Endothelial cell of umbilical vein (primary cell): ENCODE data around the gene MOCOS. TPM values are rescaled to one million over a fixed set of nuclear protein-coding genes. Genes with fewer than 3 reads are reported as not detected.

Experiments
- BruUV-seq: library from RNA; stranded (reverse); fragments of 400-500 nt; replicated peaks from 2 replicates; lab custom pipeline; 2021; lab: Mats Ljungman, UMichigan
- CTCF ChIA-PET: fragments of 300-600, 350-600 bp; sonication (Branson Sonifier 250); formaldehyde crosslinking; loops from one replicate; lab custom pipeline; 2021; ENCODE audit warnings: antibody characterized with exemption, inconsistent platforms; lab: Charles Lee
- POLR2A ChIA-PET: fragments of 300-600, 350-600 bp; sonication (Branson Sonifier 250); formaldehyde crosslinking; loops from one replicate; lab custom pipeline; 2021; ENCODE audit warnings: antibody characterized with exemption, inconsistent platforms; lab: Charles Lee
- DNase-seq: peaks from one replicate; pipeline ENCODE4 v3.0.0-alpha.2; 2011; ENCODE audit warnings: low read depth, low spot score
- FAIRE-seq: peaks from 2 replicates; lab custom pipeline; 2011; peaks lifted over from hg19 to GRCh38; lab: Jason Lieb, UNC
- H2AFZ ChIP-seq: 2 replicates; pipeline ENCODE4 v1.6.0; 2012; ENCODE audit warnings: low read depth, low read length, control low read depth, inconsistent platforms
- H3K27ac ChIP-seq: 2 replicates; pipeline ENCODE4 v1.5.1; 2011; ENCODE audit warnings: low read depth, mild to moderate bottlenecking, control low read depth, low read length, moderate library complexity; ENCODE audit not compliant: insufficient read depth
- H3K27me3 ChIP-seq, 2 experiments: 2 replicates each; pipeline versions ENCODE4 v1.6.0 to v1.6.1; 2011; ENCODE audit warnings: low read length in 2 of 2, mixed read lengths in 1 of 2; ENCODE audit not compliant: control insufficient read depth in 2 of 2, insufficient read depth in 2 of 2
- H3K36me3 ChIP-seq, 2 experiments: 2 replicates in 1 of 2; 3 replicates in 1 of 2; pipeline ENCODE4 v1.5.1; 2011; ENCODE audit warnings: low read length in 2 of 2, mild to moderate bottlenecking in 1 of 2, moderate library complexity in 1 of 2; ENCODE audit not compliant: control insufficient read depth in 2 of 2, insufficient read depth in 2 of 2; ENCODE audit errors: extremely low read depth in 1 of 2
- H3K4me1 ChIP-seq: 3 replicates; pipeline ENCODE4 v1.5.1; 2011; ENCODE audit warnings: mild to moderate bottlenecking, low read length; ENCODE audit not compliant: control insufficient read depth, insufficient read depth; ENCODE audit errors: extremely low read depth
- H3K4me2 ChIP-seq: 2 replicates; pipeline ENCODE4 v1.6.1; 2011; ENCODE audit warnings: low read length, control low read depth, mixed read lengths; ENCODE audit not compliant: insufficient read depth
- H3K4me3 ChIP-seq, 3 experiments: fragments of 200-600 bp in 1 of 3; sonication (generic), shearing (Covaris generic) in 1 of 3; replicated peaks in 1 of 3; 2 replicates each; pipeline ENCODE4 v1.5.1; 2011 to 2016; ENCODE audit warnings: control low read depth in 3 of 3, low read length in 3 of 3, mild to moderate bottlenecking in 2 of 3, inconsistent platforms in 1 of 3, low read depth in 1 of 3, moderate library complexity in 1 of 3; ENCODE audit not compliant: insufficient read depth in 1 of 3
- H3K79me2 ChIP-seq: 2 replicates; pipeline ENCODE4 v1.6.0; 2012; ENCODE audit warnings: low read length, inconsistent platforms; ENCODE audit not compliant: control insufficient read depth, insufficient read depth
- H3K9ac ChIP-seq: replicated peaks from 2 replicates; pipeline ENCODE3; 2011; ENCODE audit warnings: low read length, control low read depth; ENCODE audit not compliant: insufficient read depth; ENCODE audit errors: extremely low read depth
- H3K9me1 ChIP-seq: replicated peaks from 3 replicates; pipeline ENCODE4 v1.6.0; 2011; ENCODE audit warnings: mild to moderate bottlenecking, low read length; ENCODE audit not compliant: control insufficient read depth, insufficient read depth; ENCODE audit errors: extremely low read depth
- H3K9me3 ChIP-seq: replicated peaks from 2 replicates; pipeline ENCODE4 v1.5.1; 2012; ENCODE audit warnings: low read length, inconsistent platforms; ENCODE audit not compliant: control insufficient read depth, insufficient read depth
- H4K20me1 ChIP-seq: replicated peaks from 2 replicates; pipeline ENCODE3; 2011; ENCODE audit warnings: mild to moderate bottlenecking, low read length; ENCODE audit not compliant: control insufficient read depth, insufficient read depth; ENCODE audit errors: extremely low read depth
- CTCF ChIP-seq, 2 donors: IDR thresholded peaks; 1 replicate in 1 of 2; 2 replicates in 1 of 2; pipeline ENCODE4 v1.5.1; 2011; ENCODE audit warnings: low read length in 2 of 2, mild to moderate bottlenecking in 2 of 2, moderate library complexity in 2 of 2, control low read depth in 1 of 2, inconsistent platforms in 1 of 2, low read depth in 1 of 2; ENCODE audit not compliant: insufficient read depth in 1 of 2; ENCODE audit errors: extremely low read depth in 1 of 2
- EZH2 ChIP-seq: IDR thresholded peaks from 2 replicates; pipeline ENCODE4 v1.6.1; 2012; ENCODE audit warnings: borderline replicate concordance, low read depth, mild to moderate bottlenecking, moderate library complexity, low read length, inconsistent platforms; ENCODE audit not compliant: severe bottlenecking
- FOS ChIP-seq: IDR thresholded peaks from 2 replicates; pipeline ENCODE4 v1.6.1; 2011; ENCODE audit warnings: mild to moderate bottlenecking, low read length, moderate library complexity, borderline replicate concordance; ENCODE audit not compliant: insufficient read depth
- GATA2 ChIP-seq: IDR thresholded peaks from 2 replicates; pipeline ENCODE4 v1.7.0; 2011; ENCODE audit warnings: low read depth, mild to moderate bottlenecking, moderate library complexity, mixed read lengths, low read length; ENCODE audit not compliant: insufficient read length, insufficient read depth
- JUN ChIP-seq: IDR thresholded peaks from 2 replicates; pipeline ENCODE4 v1.6.1; 2011; ENCODE audit warnings: borderline replicate concordance, low read depth; ENCODE audit not compliant: insufficient read length, insufficient read depth
- MAX ChIP-seq: IDR thresholded peaks from 2 replicates; pipeline ENCODE4 v1.6.1; 2011; ENCODE audit not compliant: insufficient read depth, insufficient read length
- MYC ChIP-seq: IDR thresholded peaks from one replicate; pipeline ENCODE4 v1.6.1; 2011; ENCODE audit warnings: mild to moderate bottlenecking, low read depth, low read length
- POLR2A ChIP-seq: IDR thresholded peaks from 2 replicates; pipeline ENCODE4 v1.6.1; 2012; ENCODE audit warnings: low read depth, mild to moderate bottlenecking, control low read depth, low read length
- POLR2AphosphoS5 ChIP-seq: IDR thresholded peaks from 2 replicates; pipeline ENCODE4 v1.6.1; 2012; ENCODE audit warnings: low read depth, mild to moderate bottlenecking, control low read depth, low read length, moderate library complexity; ENCODE audit not compliant: insufficient read depth
- dilution Hi-C: fragments of 300-500 bp; cut with MboI; formaldehyde crosslinking; loops from one replicate; pipeline ENCODE4 v1.15.0; 2019; ENCODE audit warnings: low sequenced_read_pairs; ENCODE audit not compliant: extremely low pct_ligation_motif_present
- intact Hi-C: fragments of 100-400 bp; cut with micrococcal nuclease; formaldehyde crosslinking; loops from one replicate; pipeline ENCODE4 v1.10.0; 2022
- polyA plus RNA-seq, 4 experiments: library from polyadenylated mRNA; depleted of rRNA in 3 of 4; stranded (reverse) in 3 of 4; unstranded in 1 of 4; fragments of >200 nt; gene quantifications; 2 replicates each; pipeline versions ENCODE4 v1.2.1 to v1.2.3, GENCODE V29; 2011 to 2012; ENCODE audit warnings: missing spikeins in 1 of 4
- total RNA-seq: library from RNA; stranded (reverse); gene quantifications from 2 replicates; pipeline ENCODE4 v1.2.3, GENCODE V29; 2021

MOCOS gene
- total and polyA plus RNA-seq, 2 donors (not counting 3 experiments of a cell fraction or from before 2014, with no cell fraction given) = 0.18 to 0.88 TPM

DNA sequence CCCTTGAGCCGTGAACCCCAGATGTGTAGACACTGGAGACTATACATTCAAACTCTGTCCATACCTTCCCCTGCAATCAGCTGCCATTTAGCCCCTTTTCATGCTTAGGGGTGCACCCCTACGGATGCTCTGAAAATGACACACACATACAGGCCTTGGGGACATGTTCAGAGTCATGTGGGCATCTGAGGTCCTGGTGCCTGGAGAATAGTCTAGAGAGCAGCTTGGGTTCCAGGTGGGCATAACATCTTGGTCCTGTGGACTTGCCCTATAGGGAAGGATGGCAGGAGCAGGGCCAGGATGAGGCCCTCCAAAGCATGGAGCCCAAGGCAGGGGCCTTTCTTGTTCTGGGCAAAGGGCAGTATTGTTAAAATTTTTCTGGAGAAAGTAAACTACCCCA lies 100.4 kb downstream of the MOCOS start:
- no peak overlapping the region for H3K4me3 ChIP-seq
- H3K36me3 ChIP-seq = no peaks in the 10 kb centered on the region
- H4K20me1 ChIP-seq = no peaks in the 10 kb centered on the region
- no peak overlapping the region for H3K27ac ChIP-seq
- no peaks in the 10 kb centered on the region for H3K9me3 ChIP-seq
- no peak overlapping the region for H2AFZ ChIP-seq
- TF ChIP-seq FOS (no peak), CTCF (IDR thresholded peaks at IDR 0.05; ENCODE audit: extremely low read depth in 1 of 2, insufficient read depth in 1 of 2, low read depth in 1 of 2, low read length in 2 of 2) (no peak), POLR2AphosphoS5 (no peak), EZH2 (no peak), POLR2A (no peak), GATA2 (no peak), JUN (no peak), MAX (no peak), MYC (no peak)
- peaks cover 2 to 6% of the 10 kb centered on the region in 2 experiments for H3K27me3 ChIP-seq
- intact Hi-C loops (loop anchor here (10.0 kb wide), 1 partner anchor 533 kb away; no protein-coding TSS in a partner anchor), dilution Hi-C loops (no loop called here)
- no peaks in the 10 kb centered on the region for H3K9me1 ChIP-seq
- DNase-seq (no peak), FAIRE-seq (no peak)
- BruUV-seq = no TSS peak
- no peak overlapping the region for H3K9ac ChIP-seq
- ChIA-PET POLR2A (no interaction called here), CTCF (interaction anchor here (1.1 to 11.3 kb wide), 2 partner anchors 190 to 270 kb away, joined by 3 to 386 read pairs; no protein-coding TSS in a partner anchor)
- no peaks in the 10 kb centered on the region for H3K4me1 ChIP-seq
- H3K4me2 ChIP-seq = no peak overlapping the region
- H3K79me2 ChIP-seq = no peaks in the 10 kb centered on the region
